ENCODE results near the gene CAPN10. TPM values are rescaled to one million over a fixed set of nuclear protein-coding genes. Genes with fewer than 3 reads are reported as not detected.

CAPN10 gene
- total and polyA plus RNA-seq, 2 experiments from 2014 or later = 10.0 to 29.5 TPM

- Histone ChIP-seq H3K4me3 (no peak overlapping the region), H3K9me3 (ENCODE audit: low read depth) (no peaks in the 10 kb centered on the region), H3K4me1 (ENCODE audit: insufficient read depth) (no peaks in the 10 kb centered on the region), H3K9me2 (ENCODE audit: insufficient read depth) (no peaks in the 10 kb centered on the region), H3K4me2 (ENCODE audit: unreplicated experiment) (no peak overlapping the region), H3K36me3 (ENCODE audit: low read depth) (no peaks in the 10 kb centered on the region), H3F3A (ENCODE audit: insufficient read depth) (no peaks in the 10 kb centered on the region), H3K27ac (no peak overlapping the region), H3K9ac (no peak overlapping the region), H2AFZ (no peak overlapping the region), H3K27me3 (replicated peaks; ENCODE audit: insufficient read depth) (peaks cover 32% of the 10 kb centered on the region), H3K79me2 (ENCODE audit: insufficient read depth) (no peaks in the 10 kb centered on the region), H4K20me1 (ENCODE audit: insufficient read depth) (no peaks in the 10 kb centered on the region)
- in situ Hi-C loops (cut with MboI) = no loop called here
- TF ChIP-seq EZH2phosphoT487 (IDR thresholded peaks at IDR 0.05; ENCODE audit: insufficient read depth, low read depth) (no peak), EZH2 (IDR thresholded peaks at IDR 0.05; ENCODE audit: insufficient read depth, poor library complexity, severe bottlenecking) (no peak)
- DNase-seq = no peak
- WGBS, 2 experiments (ENCODE audit: low coverage in 1 of 2, low lambda C conversion rate in 2 of 2, missing lambda C conversion rate in 2 of 2) = 56 to 59% methylated on average over 32 to 34 of the region's 36 CpGs
Measured at GRCh38 chr2:240646176-240646899, 59.8 kb downstream of the CAPN10 start.

GRCh38 chr2:240646900-240647502 is 60.5 kb downstream of the CAPN10 start:
- Histone ChIP-seq H3K9me3 (ENCODE audit: low read depth) (no peaks in the 10 kb centered on the region), H3K79me2 (ENCODE audit: insufficient read depth) (no peaks in the 10 kb centered on the region), H3F3A (ENCODE audit: insufficient read depth) (no peaks in the 10 kb centered on the region), H3K9ac (no peak overlapping the region), H2AFZ (no peak overlapping the region), H3K36me3 (ENCODE audit: low read depth) (no peaks in the 10 kb centered on the region), H3K4me2 (ENCODE audit: unreplicated experiment) (no peak overlapping the region), H4K20me1 (ENCODE audit: insufficient read depth) (no peaks in the 10 kb centered on the region), H3K27me3 (replicated peaks; ENCODE audit: insufficient read depth) (peaks cover 38% of the 10 kb centered on the region), H3K27ac (no peak overlapping the region), H3K4me1 (ENCODE audit: insufficient read depth) (no peaks in the 10 kb centered on the region), H3K4me3 (no peak overlapping the region), H3K9me2 (ENCODE audit: insufficient read depth) (no peaks in the 10 kb centered on the region)
- TF ChIP-seq EZH2phosphoT487 (IDR thresholded peaks at IDR 0.05; ENCODE audit: insufficient read depth, low read depth) (no peak), EZH2 (IDR thresholded peaks at IDR 0.05; ENCODE audit: insufficient read depth, poor library complexity, severe bottlenecking) (no peak)
- 64 to 72% methylated on average over 28 to 30 of the region's 30 CpGs for WGBS, 2 experiments (ENCODE audit: low coverage in 1 of 2, low lambda C conversion rate in 2 of 2, missing lambda C conversion rate in 2 of 2)
- no peak for DNase-seq
- in situ Hi-C loops (cut with MboI) = no loop called here

- no peak overlapping the region for H3K27ac ChIP-seq
- TF ChIP-seq EZH2 (IDR thresholded peaks at IDR 0.05; ENCODE audit: insufficient read depth, poor library complexity, severe bottlenecking) (no peak), EZH2phosphoT487 (IDR thresholded peaks at IDR 0.05; ENCODE audit: insufficient read depth, low read depth) (no peak)
- H3K9ac ChIP-seq = no peak overlapping the region
- no peak overlapping the region for H3K4me3 ChIP-seq
- H3K9me2 ChIP-seq (ENCODE audit: insufficient read depth) = no peaks in the 10 kb centered on the region
- no peaks in the 10 kb centered on the region for H3K36me3 ChIP-seq (ENCODE audit: low read depth)
- H3K4me2 ChIP-seq (ENCODE audit: unreplicated experiment) = no peak overlapping the region
- 45 to 55% methylated on average over 22 of the region's 22 CpGs for WGBS, 2 experiments (ENCODE audit: low coverage in 1 of 2, low lambda C conversion rate in 2 of 2, missing lambda C conversion rate in 2 of 2)
- H4K20me1 ChIP-seq (ENCODE audit: insufficient read depth) = no peaks in the 10 kb centered on the region
- H3K9me3 ChIP-seq (ENCODE audit: low read depth) = no peaks in the 10 kb centered on the region
- H3K4me1 ChIP-seq (ENCODE audit: insufficient read depth) = no peaks in the 10 kb centered on the region
- in situ Hi-C loops (cut with MboI) = no loop called here
- no peak for DNase-seq
- H3K79me2 ChIP-seq (ENCODE audit: insufficient read depth) = no peaks in the 10 kb centered on the region
- H2AFZ ChIP-seq = no peak overlapping the region
- H3F3A ChIP-seq (ENCODE audit: insufficient read depth) = no peaks in the 10 kb centered on the region
- peaks cover 44% of the 10 kb centered on the region for H3K27me3 ChIP-seq (replicated peaks; ENCODE audit: insufficient read depth)
Measured at GRCh38 chr2:240647503-240648154, 61.1 kb downstream of the CAPN10 start.

GRCh38 chr2:240648155-240648649 is 61.7 kb downstream of the CAPN10 start:
- Histone ChIP-seq H3K27me3 (replicated peaks; ENCODE audit: insufficient read depth) (peaks cover 44% of the 10 kb centered on the region), H3K4me3 (no peak overlapping the region), H3F3A (ENCODE audit: insufficient read depth) (no peaks in the 10 kb centered on the region), H2AFZ (no peak overlapping the region), H3K4me2 (ENCODE audit: unreplicated experiment) (no peak overlapping the region), H4K20me1 (ENCODE audit: insufficient read depth) (no peaks in the 10 kb centered on the region), H3K79me2 (ENCODE audit: insufficient read depth) (no peaks in the 10 kb centered on the region), H3K27ac (no peak overlapping the region), H3K9me2 (ENCODE audit: insufficient read depth) (no peaks in the 10 kb centered on the region), H3K36me3 (ENCODE audit: low read depth) (no peaks in the 10 kb centered on the region), H3K9ac (no peak overlapping the region), H3K9me3 (ENCODE audit: low read depth) (no peaks in the 10 kb centered on the region), H3K4me1 (ENCODE audit: insufficient read depth) (no peaks in the 10 kb centered on the region)
- TF ChIP-seq EZH2phosphoT487 (IDR thresholded peaks at IDR 0.05; ENCODE audit: insufficient read depth, low read depth) (no peak), EZH2 (IDR thresholded peaks at IDR 0.05; ENCODE audit: insufficient read depth, poor library complexity, severe bottlenecking) (no peak)
- 50 to 53% methylated on average over 6 of the region's 6 CpGs for WGBS, 2 experiments (ENCODE audit: low coverage in 1 of 2, low lambda C conversion rate in 2 of 2, missing lambda C conversion rate in 2 of 2)
- in situ Hi-C loops (cut with MboI) = no loop called here
- no peak for DNase-seq

Other genes starting within 250 kb of the CAPN10 start
- gene GPC1, start 151.1 kb upstream of the CAPN10 start, total RNA-seq (2014; rRNA removed; shearing (Covaris generic)) = 88.2 and 101 TPM in 2 replicates
- gene GPC1, start 151.1 kb upstream of the CAPN10 start, polyA plus RNA-seq (2016; fragmentation: Nextera tagmentation; extraction: Ambion mirVana) = 66.4 and 71.6 TPM in 2 replicates
- gene ANKMY1, start 28.7 kb upstream of the CAPN10 start, total RNA-seq (2014; rRNA removed; shearing (Covaris generic)) = 10.1 and 12.8 TPM in 2 replicates
- gene ANKMY1, start 28.7 kb upstream of the CAPN10 start, polyA plus RNA-seq (2016; fragmentation: Nextera tagmentation; extraction: Ambion mirVana) = 5.1 and 5.6 TPM in 2 replicates
- gene DUSP28, start 26.4 kb upstream of the CAPN10 start, total RNA-seq (2014; rRNA removed; shearing (Covaris generic)) = 1.5 and 3.2 TPM in 2 replicates
- gene DUSP28, start 26.4 kb upstream of the CAPN10 start, polyA plus RNA-seq (2016; fragmentation: Nextera tagmentation; extraction: Ambion mirVana) = 4.9 and 5.8 TPM in 2 replicates
- 20.2 and 23.0 TPM in 2 replicates for gene RNPEPL1, start 18.2 kb upstream of the CAPN10 start, total RNA-seq (2014; rRNA removed; shearing (Covaris generic))
- gene RNPEPL1, start 18.2 kb upstream of the CAPN10 start, polyA plus RNA-seq (2016; fragmentation: Nextera tagmentation; extraction: Ambion mirVana) = 11.1 and 11.2 TPM in 2 replicates
- gene GPR35, start 38.7 kb downstream of the CAPN10 start, total RNA-seq (2014; rRNA removed; shearing (Covaris generic)) = 0.25 TPM in 1 of 2 replicates, not detected in the other
- gene GPR35, start 38.7 kb downstream of the CAPN10 start, polyA plus RNA-seq (2016; fragmentation: Nextera tagmentation; extraction: Ambion mirVana) = 0.14 and 0.27 TPM in 2 replicates
- gene AQP12B, start 96.2 kb downstream of the CAPN10 start, total RNA-seq (2014; rRNA removed; shearing (Covaris generic)) = not detected in 2 replicates
- not detected in 2 replicates for gene AQP12B, start 96.2 kb downstream of the CAPN10 start, polyA plus RNA-seq (2016; fragmentation: Nextera tagmentation; extraction: Ambion mirVana)
- not detected in 2 replicates for gene AQP12A, start 105.1 kb downstream of the CAPN10 start, total RNA-seq (2014; rRNA removed; shearing (Covaris generic))
- gene AQP12A, start 105.1 kb downstream of the CAPN10 start, polyA plus RNA-seq (2016; fragmentation: Nextera tagmentation; extraction: Ambion mirVana) = not detected in 2 replicates
- gene KIF1A, start 233.5 kb downstream of the CAPN10 start, total RNA-seq (2014; rRNA removed; shearing (Covaris generic)) = under 0.01 TPM in 1 of 2 replicates, not detected in the other
- 0.05 and 0.22 TPM in 2 replicates for gene KIF1A, start 233.5 kb downstream of the CAPN10 start, polyA plus RNA-seq (2016; fragmentation: Nextera tagmentation; extraction: Ambion mirVana)

Measured in GM23248 (cell line).